Lower leg skin (tissue), 4 donors: ENCODE measurements around the gene EPHB2. TPM values are rescaled to one million over a fixed set of nuclear protein-coding genes. Genes with fewer than 3 reads are reported as not detected.

Experiments used
- DNase-seq, 2 donors: peaks; one replicate each; pipeline ENCODE4 v3.0.0-alpha.2; 2019; ENCODE audit warnings: low spot score in 2 of 2
- H3K4me3 ChIP-seq: fragments of 200-600 bp; sonication (generic); 2 replicates; pipeline ENCODE4 v1.5.1; 2017; ENCODE audit warnings: mild to moderate bottlenecking, low read depth; ENCODE audit not compliant: poor library complexity, severe bottlenecking
- POLR2A ChIP-seq, 2 donors: fragments of 450-650 bp; IDR thresholded peaks; one replicate each; pipeline ENCODE4 v1.6.1; 2016 to 2017; ENCODE audit warnings: antibody characterized with exemption in 2 of 2, mild to moderate bottlenecking in 1 of 2, moderate library complexity in 1 of 2
- WGBS, 2 donors: methylation state at CpG; one replicate each; pipeline ENCODE4 v1.1.5; 2018; 5-methylcytosine and 5-hydroxymethylcytosine counted together
- intact Hi-C: fragments of 100-400 bp; cut with DNase I; formaldehyde crosslinking; loops from one replicate; pipeline ENCODE4 v1.15.0; 2023; ENCODE audit warnings: low total_unique reads
- total RNA-seq, 4 donors: library from RNA; depleted of rRNA; stranded (reverse); fragments of >200 nt; gene quantifications; one replicate each; pipeline ENCODE4 v1.1.0, GENCODE V29; 2016
- TF ChIP-seq, protein P1 (sequence below), 3 donors: fragments of 450-650 bp; IDR thresholded peaks; one replicate each; pipeline ENCODE4 v1.5.1; 2016; ENCODE audit warnings: antibody characterized with exemption in 3 of 3, mild to moderate bottlenecking in 3 of 3, moderate library complexity in 2 of 3

EPHB2 gene
- total RNA-seq, 4 donors from 2014 or later: 0.57 to 3.1 (median 1.7) TPM

- intact Hi-C loops: no loop called here
- TF ChIP-seq, protein P1, sequence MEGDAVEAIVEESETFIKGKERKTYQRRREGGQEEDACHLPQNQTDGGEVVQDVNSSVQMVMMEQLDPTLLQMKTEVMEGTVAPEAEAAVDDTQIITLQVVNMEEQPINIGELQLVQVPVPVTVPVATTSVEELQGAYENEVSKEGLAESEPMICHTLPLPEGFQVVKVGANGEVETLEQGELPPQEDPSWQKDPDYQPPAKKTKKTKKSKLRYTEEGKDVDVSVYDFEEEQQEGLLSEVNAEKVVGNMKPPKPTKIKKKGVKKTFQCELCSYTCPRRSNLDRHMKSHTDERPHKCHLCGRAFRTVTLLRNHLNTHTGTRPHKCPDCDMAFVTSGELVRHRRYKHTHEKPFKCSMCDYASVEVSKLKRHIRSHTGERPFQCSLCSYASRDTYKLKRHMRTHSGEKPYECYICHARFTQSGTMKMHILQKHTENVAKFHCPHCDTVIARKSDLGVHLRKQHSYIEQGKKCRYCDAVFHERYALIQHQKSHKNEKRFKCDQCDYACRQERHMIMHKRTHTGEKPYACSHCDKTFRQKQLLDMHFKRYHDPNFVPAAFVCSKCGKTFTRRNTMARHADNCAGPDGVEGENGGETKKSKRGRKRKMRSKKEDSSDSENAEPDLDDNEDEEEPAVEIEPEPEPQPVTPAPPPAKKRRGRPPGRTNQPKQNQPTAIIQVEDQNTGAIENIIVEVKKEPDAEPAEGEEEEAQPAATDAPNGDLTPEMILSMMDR (IDR thresholded peaks at IDR 0.05): no peak
- no peak for TF ChIP-seq POLR2A (IDR thresholded peaks at IDR 0.05)
- no peak overlapping the region for H3K4me3 ChIP-seq
- no peak for DNase-seq
- 81 to 84% methylated on average over 10 of the region's 10 CpGs for WGBS, 2 donors
Measured at GRCh38 chr1:22914156-22914555, 203.5 kb downstream of the EPHB2 start.

GRCh38 chr1:22914633-22915217 is 204.1 kb downstream of the EPHB2 start:
- 80 to 87% methylated on average over 8 of the region's 8 CpGs for WGBS, 2 donors
- H3K4me3 ChIP-seq: no peak overlapping the region
- TF ChIP-seq POLR2A (IDR thresholded peaks at IDR 0.05): no peak
- TF ChIP-seq, protein P1 (IDR thresholded peaks at IDR 0.05): no peak
- no peak for DNase-seq
- intact Hi-C loops: no loop called here

GRCh38 chr1:22915231-22915630 is 204.6 kb downstream of the EPHB2 start:
- 53 to 63% methylated on average over 7 of the region's 7 CpGs for WGBS, 2 donors
- no peak overlapping the region for H3K4me3 ChIP-seq
- no peak for TF ChIP-seq POLR2A (IDR thresholded peaks at IDR 0.05)
- TF ChIP-seq, protein P1 (IDR thresholded peaks at IDR 0.05): no peak
- intact Hi-C loops: no loop called here
- no peak for DNase-seq

DNA sequence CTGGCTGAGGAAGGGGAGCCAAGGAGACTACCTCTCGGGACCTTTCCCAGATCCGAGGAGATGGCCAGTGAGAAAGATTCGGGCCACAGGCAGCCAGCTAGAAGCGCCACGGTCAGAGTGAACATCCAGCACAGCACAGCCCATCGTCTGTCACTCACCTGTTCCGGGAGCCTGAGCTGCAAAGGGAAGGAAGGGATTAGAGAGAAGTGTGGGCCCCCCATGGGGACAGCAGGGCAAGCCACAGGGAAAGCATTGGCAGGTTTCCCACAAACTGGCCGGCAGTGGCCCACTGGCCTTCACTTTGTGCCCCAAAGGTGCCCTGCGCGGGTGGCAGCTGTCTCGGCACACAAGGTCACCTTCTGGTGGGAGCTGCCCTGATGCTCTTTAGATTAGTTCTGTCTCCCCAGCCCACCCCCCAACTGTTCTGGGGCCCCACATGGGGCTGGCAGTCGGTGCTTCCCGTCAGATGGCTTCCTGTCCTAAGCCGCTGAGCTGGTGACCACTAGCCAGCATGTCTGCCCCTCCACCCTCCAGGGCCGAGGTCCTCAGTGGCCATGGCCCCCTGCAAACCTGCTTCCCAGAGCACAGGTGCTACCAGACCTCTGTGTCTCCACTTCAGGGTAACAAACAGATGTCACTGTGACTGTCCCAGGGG is 205.3 kb downstream of the EPHB2 start:
- DNase-seq: no peak
- intact Hi-C loops: no loop called here

DNA sequence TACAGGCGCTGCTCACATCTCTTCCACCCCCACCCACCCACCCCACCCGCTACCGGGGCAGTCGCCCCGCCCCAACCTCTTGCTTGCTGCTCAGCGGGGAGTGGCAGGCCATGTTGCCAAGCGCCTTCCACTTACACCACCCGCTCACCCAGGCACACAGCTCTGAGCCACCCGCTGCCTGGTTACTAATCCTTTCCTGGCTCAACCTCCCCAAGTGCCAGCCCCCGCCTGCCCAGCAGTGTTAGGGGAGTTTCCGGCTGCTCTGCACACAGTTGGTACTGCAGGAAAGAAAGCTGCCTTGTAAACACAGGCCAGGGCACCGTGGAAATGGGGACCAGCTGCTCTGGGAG is 205.8 kb downstream of the EPHB2 start:
- TF ChIP-seq, protein P1 (IDR thresholded peaks at IDR 0.05): no peak
- no peak for TF ChIP-seq POLR2A (IDR thresholded peaks at IDR 0.05)
- H3K4me3 ChIP-seq: no peak overlapping the region
- DNase-seq: no peak
- WGBS, 2 donors: 40 to 46% methylated on average over 6 to 10 of the region's 12 CpGs
- intact Hi-C loops: no loop called here

More for the DNA sequence above, 205.3 kb downstream of the EPHB2 start:
- TF ChIP-seq POLR2A (IDR thresholded peaks at IDR 0.05): no peak
- TF ChIP-seq, protein P1 (IDR thresholded peaks at IDR 0.05): no peak
- H3K4me3 ChIP-seq: no peak overlapping the region
- 63 to 64% methylated on average over 14 to 15 of the region's 15 CpGs for WGBS, 2 donors
